COLO668 (cell line): ENCODE measurements around the gene ADAM15.

Source experiments
- DNase-seq: peaks from one replicate; lab custom pipeline; 2025; ENCODE audit not compliant: unreplicated experiment; lab: John Stamatoyannopoulos, UW

ADAM15 gene

GRCh38 chr1:155070721-155071569, 19.8 kb downstream of the ADAM15 start:
- peak; percentile 92 for DNase-seq

- DNase-seq, result peak; percentile 54
Measured at GRCh38 chr1:155071701-155072100, 20.6 kb downstream of the ADAM15 start.

GRCh38 chr1:155072531-155073289, 21.6 kb downstream of the ADAM15 start:
- DNase-seq, result no peak

GRCh38 chr1:155073377-155074242, 22.5 kb downstream of the ADAM15 start:
- DNase-seq, result peak; percentile 30

GRCh38 chr1:155075535-155075934, 24.4 kb downstream of the ADAM15 start:
- peak; percentile 85 for DNase-seq

- DNase-seq, result no peak
Measured at GRCh38 chr1:155076371-155076770, 25.3 kb downstream of the ADAM15 start.

GRCh38 chr1:155077346-155077745, 26.2 kb downstream of the ADAM15 start:
- DNase-seq, result peak; percentile 47

- DNase-seq, result peak; percentile 37
Measured at GRCh38 chr1:155077758-155078445, 26.8 kb downstream of the ADAM15 start.

GRCh38 chr1:155078469-155079209, 27.5 kb downstream of the ADAM15 start, which contains the start of gene EFNA3:
TSS of gene EFNA3 (plus strand) at chr1:155078837. CDS start at chr1:155078942, 105 bp downstream.
- peak; percentile 89 for DNase-seq

GRCh38 chr1:155079210-155079486, 28.0 kb downstream of the ADAM15 start:
- DNase-seq, result no peak

GRCh38 chr1:155079487-155080311, 28.6 kb downstream of the ADAM15 start:
- peak; percentile 59 for DNase-seq

- peak; percentile 83 for DNase-seq
Measured at GRCh38 chr1:155080312-155081228, 29.5 kb downstream of the ADAM15 start.

GRCh38 chr1:155081472-155082300, 30.6 kb downstream of the ADAM15 start:
- DNase-seq, result peak; percentile 56

- DNase-seq, result no peak
Measured at GRCh38 chr1:155082301-155083051, 31.4 kb downstream of the ADAM15 start.

- DNase-seq, result no peak
Measured at GRCh38 chr1:155083052-155083541, 32.0 kb downstream of the ADAM15 start.
